GM19452 (cell line): ENCODE measurements around the gene SLX4IP.

ENCODE experiments used
- ATAC-seq: cut with Tn5 transposase; IDR thresholded peaks from one replicate; pipeline ENCODE4 v1.9.1; 2021; ENCODE audit not compliant: unreplicated experiment

Gene SLX4IP

GRCh38 chr20:10428008-10428407, 7.1 kb upstream of the SLX4IP start:
- no peak for ATAC-seq

- ATAC-seq = no peak
Observed at GRCh38 chr20:10429443-10429981, 5.6 kb upstream of the SLX4IP start.

GRCh38 chr20:10430000-10430466, 5.1 kb upstream of the SLX4IP start:
- ATAC-seq = no peak

- no peak for ATAC-seq
Observed at GRCh38 chr20:10430704-10431103, 4.4 kb upstream of the SLX4IP start.

DNA sequence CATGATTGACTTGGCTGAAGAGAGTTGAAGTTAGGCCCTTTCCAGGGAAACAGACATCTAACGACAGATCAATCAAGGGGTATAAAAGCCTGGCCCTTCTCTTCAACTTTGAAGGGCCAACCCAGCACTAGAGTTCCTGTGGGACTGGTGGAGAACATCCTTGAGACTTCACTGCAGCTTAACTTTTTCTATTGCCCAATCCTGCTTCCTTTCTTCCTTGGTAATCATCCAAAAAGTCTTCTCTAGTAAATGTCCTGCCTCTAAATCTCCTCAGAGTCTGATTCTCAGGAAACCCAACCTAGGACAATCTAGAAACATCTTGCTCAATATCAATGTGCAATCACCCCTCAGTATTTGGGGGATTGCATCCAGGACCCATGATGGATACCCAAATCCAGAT, 3.0 kb upstream of the SLX4IP start:
- ATAC-seq = no peak

GRCh38 chr20:10433014-10433622, 2.0 kb upstream of the SLX4IP start:
- peak; percentile 2 for ATAC-seq

DNA sequence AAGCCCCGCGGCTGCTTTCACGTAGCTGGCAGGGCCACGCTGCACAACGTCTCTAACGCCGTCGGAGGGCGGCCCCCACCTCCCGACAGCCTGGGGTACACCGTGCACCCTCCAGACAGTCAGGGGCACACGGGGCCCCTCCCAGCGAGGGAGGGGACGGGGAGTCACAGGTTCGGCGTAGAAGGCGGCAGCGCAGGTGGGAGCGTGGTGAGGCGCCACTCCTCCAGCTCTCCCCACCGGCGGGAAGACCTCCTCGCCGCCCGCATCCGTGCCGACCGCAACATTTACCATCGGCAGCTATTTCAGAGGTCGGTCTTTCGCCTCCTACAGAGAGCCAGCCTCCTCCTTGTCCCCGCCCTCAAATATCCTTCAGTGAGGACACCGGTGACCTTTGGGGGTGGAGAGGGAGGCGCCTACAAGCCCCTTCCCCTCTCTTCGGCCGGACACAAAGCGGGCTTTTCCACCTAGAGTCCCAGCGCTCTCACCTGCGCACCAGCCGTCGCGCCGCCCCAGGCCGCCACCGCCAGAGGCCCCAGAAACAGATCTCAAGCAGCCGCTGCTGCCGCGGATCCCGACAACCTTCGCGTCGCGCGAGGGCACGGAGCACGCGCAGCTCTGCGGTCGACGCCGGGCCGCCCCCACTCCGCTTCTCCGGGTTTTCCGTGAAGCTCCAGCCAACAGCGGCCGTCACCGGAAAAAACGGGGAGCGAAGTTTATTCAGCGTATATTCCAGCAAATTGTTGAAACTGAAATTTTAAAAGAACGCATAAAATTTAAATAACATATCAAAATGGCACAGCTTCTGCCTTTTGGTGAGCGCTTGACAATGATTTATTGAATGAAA, 1.3 kb upstream of the SLX4IP start, which contains the start of gene MKKS:
TSS of gene MKKS (minus strand) at position 600 of the 844 bp plus-strand sequence. CDS start 20,708 bp downstream, outside the sequence.
- ATAC-seq = peak; percentile 53

GRCh38 chr20:10434467-10434831, 656 bp upstream of the SLX4IP start:
- ATAC-seq = peak; percentile 38

DNA sequence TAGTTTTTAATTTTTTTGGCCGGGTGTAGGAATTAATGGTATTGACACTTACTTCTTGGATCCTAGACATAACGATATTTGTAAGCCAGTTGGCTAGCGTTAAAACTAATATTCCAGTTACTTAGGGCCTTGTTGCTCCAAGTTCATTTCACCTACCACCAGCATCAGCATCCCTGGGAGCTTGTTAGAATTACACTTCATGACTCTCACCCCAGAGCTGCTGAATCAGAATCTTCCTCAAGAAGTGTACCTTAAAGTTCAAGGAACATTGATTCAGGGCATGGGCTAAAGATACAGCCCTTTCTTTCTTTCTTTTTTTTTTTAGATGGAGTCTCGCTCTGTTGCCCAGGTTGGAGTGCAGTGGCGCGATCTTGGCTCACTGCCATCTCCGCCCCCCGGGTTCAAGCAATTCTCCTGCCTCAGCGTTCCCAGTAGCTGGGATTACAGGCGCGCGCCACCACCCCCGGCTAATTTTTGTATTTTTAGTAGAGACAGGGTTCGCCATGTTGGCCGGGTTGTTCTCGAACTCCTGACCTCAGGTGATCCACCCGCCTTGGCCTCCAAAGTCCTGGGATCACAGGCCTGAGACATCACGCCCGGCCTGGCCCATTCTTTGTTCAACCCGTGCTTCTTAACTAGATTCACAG, 1.1 kb downstream of the SLX4IP start:
- no peak for ATAC-seq

DNA sequence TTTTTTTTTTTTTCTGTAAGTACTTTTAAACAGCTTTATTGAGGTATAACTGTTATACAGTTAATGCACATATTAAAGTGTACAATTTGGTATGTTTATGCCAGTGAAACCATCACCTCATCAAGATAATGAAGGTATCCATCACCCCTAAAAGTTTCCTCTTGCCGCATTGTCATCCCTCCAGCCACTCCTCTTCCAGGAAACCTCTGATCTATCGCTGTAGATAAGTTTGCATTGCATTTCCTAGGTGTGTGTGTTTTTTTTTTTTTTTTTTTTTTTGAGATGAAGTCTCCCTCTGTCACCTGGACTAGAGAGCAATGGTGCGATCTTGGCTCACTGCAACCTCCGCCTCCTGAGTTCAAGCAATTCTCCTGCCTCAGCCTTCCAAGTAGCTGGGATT, 3.1 kb downstream of the SLX4IP start:
- ATAC-seq = no peak

GRCh38 chr20:10443936-10444335, 8.8 kb downstream of the SLX4IP start:
- no peak for ATAC-seq

GRCh38 chr20:10445758-10446157, 10.7 kb downstream of the SLX4IP start:
- no peak for ATAC-seq

DNA sequence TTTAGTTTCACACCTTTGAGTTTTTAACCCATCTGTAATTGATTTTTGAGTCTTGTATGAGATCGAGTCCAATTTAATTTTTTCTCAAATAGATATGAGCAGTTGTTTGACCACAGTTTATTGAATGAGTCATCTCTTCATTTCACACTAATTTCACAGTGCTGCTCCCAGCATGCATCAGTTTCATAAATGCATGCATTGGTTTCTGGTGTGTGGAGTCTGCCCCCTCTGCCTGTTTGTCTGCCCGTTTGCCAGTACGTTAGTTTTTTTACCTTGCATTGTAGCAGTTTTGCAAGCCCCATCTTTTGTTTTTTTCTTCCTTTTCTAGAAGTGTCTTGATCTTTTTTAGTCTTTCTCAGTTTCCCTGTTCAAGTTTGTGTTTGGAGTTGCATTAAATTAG, 11.9 kb downstream of the SLX4IP start:
- peak; percentile 98 for ATAC-seq

DNA sequence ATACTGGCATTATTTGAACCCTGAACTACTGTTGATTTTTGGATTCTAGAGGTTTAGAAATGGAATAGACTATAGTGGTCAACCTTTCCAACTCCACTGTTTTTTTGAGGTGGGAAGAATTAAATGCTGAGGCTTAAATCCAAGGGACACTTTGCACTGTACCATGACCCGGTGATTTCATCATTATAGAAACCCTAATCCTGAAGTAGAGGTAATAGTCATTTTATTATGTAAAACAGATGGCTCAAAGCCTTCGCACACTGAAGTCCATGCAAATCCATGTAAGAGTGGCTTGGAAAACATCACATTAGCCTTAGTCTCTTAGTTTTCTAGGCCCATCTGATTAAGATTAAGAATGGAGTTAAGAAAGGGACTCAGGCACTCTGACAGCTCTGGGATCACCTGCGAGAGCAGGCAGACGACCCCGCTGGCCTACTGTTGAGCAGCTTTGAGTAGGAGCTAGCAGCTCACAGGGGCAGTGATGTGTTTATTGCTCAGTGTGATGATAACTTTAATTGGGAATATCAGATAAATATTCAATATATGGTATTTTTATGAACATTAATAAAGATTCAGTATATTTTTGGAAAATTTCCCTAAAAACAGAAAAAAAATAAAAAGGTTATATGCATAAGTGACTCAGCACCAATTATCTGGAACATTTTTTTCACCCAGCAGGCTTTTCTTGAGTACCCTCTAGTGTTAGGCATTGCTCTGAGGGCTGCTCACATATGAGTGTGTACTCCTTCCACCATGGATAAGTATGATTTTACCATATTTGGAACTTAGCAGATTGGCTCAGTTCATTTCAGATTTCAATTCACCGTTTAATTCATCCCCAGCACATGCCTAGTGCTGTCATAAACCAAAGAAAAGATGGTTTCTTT, 13.4 kb downstream of the SLX4IP start:
- no peak for ATAC-seq

- no peak for ATAC-seq
Observed at GRCh38 chr20:10449270-10449669, 14.2 kb downstream of the SLX4IP start.

DNA sequence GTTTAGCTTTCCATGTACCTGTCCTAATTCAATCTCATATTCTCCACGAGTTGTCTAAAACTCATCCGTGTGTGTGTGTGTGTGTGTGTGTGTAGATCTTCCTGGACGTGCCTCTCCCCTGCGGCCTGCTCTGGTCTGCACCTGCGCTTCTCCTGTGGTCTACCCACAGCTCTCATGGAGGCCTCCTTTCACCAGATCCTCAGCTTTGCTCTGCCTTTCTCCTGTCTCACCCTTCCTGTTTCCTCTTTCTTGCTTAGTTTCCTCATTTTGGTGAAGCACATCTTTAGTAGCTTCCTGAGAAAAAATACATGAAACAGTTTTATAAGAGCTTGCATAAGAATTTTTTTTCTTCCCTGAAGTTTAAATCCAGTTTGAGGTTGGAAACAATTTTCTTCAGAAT, 18.1 kb downstream of the SLX4IP start:
- peak; percentile 88 for ATAC-seq

DNA sequence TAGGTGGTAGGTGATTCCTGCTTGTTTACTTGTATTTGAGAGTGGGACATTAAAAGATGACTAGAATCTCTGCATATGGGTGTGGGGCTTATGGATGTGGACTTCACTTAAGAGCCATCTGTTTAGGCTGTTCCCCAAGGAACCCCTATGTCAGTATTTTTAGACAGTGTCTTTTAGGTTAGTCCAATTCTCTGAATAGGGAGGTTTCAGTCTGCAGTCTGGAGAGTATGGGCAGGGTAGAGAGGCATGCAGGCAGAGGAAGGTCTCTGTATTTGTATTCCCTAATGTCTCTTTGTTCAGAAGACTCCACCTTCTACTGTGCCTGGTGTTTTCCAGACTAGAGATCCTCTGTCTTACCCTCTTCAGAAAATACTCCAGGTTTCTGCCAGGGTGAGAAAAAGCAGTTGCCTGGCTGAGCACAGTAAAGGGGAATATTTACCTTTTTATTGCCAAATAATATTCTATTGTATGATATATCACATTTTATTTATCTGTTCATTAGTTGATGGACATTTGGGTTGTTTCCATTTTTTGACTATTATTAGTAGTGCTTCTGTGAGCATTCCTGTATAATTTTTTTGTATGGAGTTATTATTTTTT, 19.1 kb downstream of the SLX4IP start:
- no peak for ATAC-seq

DNA sequence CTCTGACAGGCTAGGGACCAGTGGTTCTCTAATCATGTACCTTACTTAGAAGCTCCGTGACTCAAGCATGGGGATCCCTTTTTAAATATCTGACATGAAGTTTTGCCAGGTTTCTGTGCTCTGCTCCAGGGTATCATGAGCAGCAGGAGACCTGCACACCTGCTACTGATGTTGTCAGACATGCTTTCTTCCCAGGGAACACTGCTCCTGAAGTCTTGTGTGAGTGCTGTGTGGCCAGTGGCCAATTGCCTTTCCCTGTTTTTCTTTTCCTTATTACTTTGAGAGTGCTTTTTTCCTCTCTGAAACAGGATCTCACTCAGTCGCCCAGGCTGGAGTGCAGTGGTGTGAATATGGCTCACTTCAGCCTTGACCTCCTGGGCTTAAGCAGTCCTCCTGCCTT, 26.4 kb downstream of the SLX4IP start:
- ATAC-seq = no peak

- ATAC-seq = no peak
Observed at GRCh38 chr20:10462516-10462915, 27.4 kb downstream of the SLX4IP start.

GRCh38 chr20:10463622-10464021, 28.5 kb downstream of the SLX4IP start:
- no peak for ATAC-seq
